WTC11 (cell line): Measurements from ENCODE around the gene DDX5. TPM values are rescaled to one million over a fixed set of nuclear protein-coding genes. Genes with fewer than 3 reads are reported as not detected.

ENCODE experiments used
- ARID4B ChIP-seq: sonication (generic); formaldehyde crosslinking; IDR thresholded peaks from 2 replicates; pipeline ENCODE4 v1.8.0; 2023; ENCODE audit warnings: missing genetic modification reagents, mild to moderate bottlenecking, borderline replicate concordance
- ERG ChIP-seq: fragments of 250-450 bp; sonication (Bioruptor Pico); IDR thresholded peaks from 2 replicates; pipeline ENCODE4 v1.8.0; 2021; ENCODE audit warnings: mild to moderate bottlenecking
- FOXJ3 ChIP-seq: sonication (generic); formaldehyde crosslinking; IDR thresholded peaks from 2 replicates; pipeline ENCODE4 v1.9.0; 2021; ENCODE audit warnings: missing genetic modification reagents, mild to moderate bottlenecking, borderline replicate concordance
- FOXP1 ChIP-seq: sonication (generic); formaldehyde crosslinking; IDR thresholded peaks from 2 replicates; pipeline ENCODE4 v1.8.0; 2022; ENCODE audit warnings: missing genetic modification reagents, mild to moderate bottlenecking, moderate library complexity, borderline replicate concordance
- MXD4 ChIP-seq: fragments of 250-450 bp; sonication (Bioruptor Pico); IDR thresholded peaks from 2 replicates; pipeline ENCODE4 v1.8.0; 2021; ENCODE audit warnings: mild to moderate bottlenecking, moderate library complexity, borderline replicate concordance
- SP1 ChIP-seq: sonication (generic); formaldehyde crosslinking; conservative IDR thresholded peaks from 2 replicates; pipeline ENCODE4 v1.8.1; 2022; ENCODE audit warnings: missing genetic modification reagents
- ZBTB43 ChIP-seq: sonication (generic); formaldehyde crosslinking; IDR thresholded peaks from 2 replicates; pipeline ENCODE4 v1.8.1; 2023; ENCODE audit warnings: mild to moderate bottlenecking, missing genetic modification reagents
- ZNF396 ChIP-seq: fragments of 250-450 bp; sonication (Bioruptor Pico); IDR thresholded peaks from 2 replicates; pipeline ENCODE4 v1.8.0; 2021; ENCODE audit warnings: mild to moderate bottlenecking, moderate library complexity, borderline replicate concordance
- ZNF416 ChIP-seq: fragments of 250-450 bp; sonication (Bioruptor Pico); IDR thresholded peaks from 2 replicates; pipeline ENCODE4 v1.9.0; 2021; ENCODE audit warnings: mild to moderate bottlenecking, inconsistent platforms
- total RNA-seq: library from RNA; stranded (reverse); gene quantifications from 3 replicates; pipeline ENCODE4 v1.2.3, GENCODE V29; 2021
- TF ChIP-seq, protein P1 (sequence below): sonication (generic); formaldehyde crosslinking; conservative IDR thresholded peaks from 2 replicates; pipeline ENCODE4 v1.8.1; 2023; ENCODE audit warnings: mild to moderate bottlenecking, low read depth, missing genetic modification reagents, moderate library complexity
- TF ChIP-seq, protein P2 (sequence below): fragments of 250-450 bp; sonication (Bioruptor Pico); conservative IDR thresholded peaks from 2 replicates; pipeline ENCODE4 v1.9.0; 2021; ENCODE audit warnings: mild to moderate bottlenecking
- TF ChIP-seq, protein P3 (sequence below): sonication (generic); formaldehyde crosslinking; IDR thresholded peaks from 2 replicates; pipeline ENCODE4 v1.8.1; 2023; ENCODE audit warnings: mild to moderate bottlenecking, missing genetic modification reagents, moderate library complexity
- TF ChIP-seq, protein P4 (sequence below): sonication (generic); formaldehyde crosslinking; IDR thresholded peaks from 2 replicates; pipeline ENCODE4 v1.8.1; 2022; ENCODE audit warnings: missing genetic modification reagents, borderline replicate concordance
- TF ChIP-seq, protein P5 (sequence below): sonication (generic); formaldehyde crosslinking; IDR thresholded peaks from 2 replicates; pipeline ENCODE4 v1.8.1; 2022; ENCODE audit warnings: mild to moderate bottlenecking, missing genetic modification reagents, moderate library complexity, borderline replicate concordance
- TF ChIP-seq, protein P6 (sequence below): fragments of 250-450 bp; sonication (Bioruptor Pico); IDR thresholded peaks from 2 replicates; pipeline ENCODE4 v2.1.2; 2022; ENCODE audit warnings: mild to moderate bottlenecking, moderate library complexity
- TF ChIP-seq, protein P7 (sequence below): sonication (generic); formaldehyde crosslinking; IDR thresholded peaks from 2 replicates; pipeline ENCODE4 v1.8.1; 2023; ENCODE audit warnings: mild to moderate bottlenecking, moderate library complexity, missing genetic modification reagents

DDX5 gene
- total RNA-seq, 1 experiment from 2014 or later: 612 TPM

DNA sequence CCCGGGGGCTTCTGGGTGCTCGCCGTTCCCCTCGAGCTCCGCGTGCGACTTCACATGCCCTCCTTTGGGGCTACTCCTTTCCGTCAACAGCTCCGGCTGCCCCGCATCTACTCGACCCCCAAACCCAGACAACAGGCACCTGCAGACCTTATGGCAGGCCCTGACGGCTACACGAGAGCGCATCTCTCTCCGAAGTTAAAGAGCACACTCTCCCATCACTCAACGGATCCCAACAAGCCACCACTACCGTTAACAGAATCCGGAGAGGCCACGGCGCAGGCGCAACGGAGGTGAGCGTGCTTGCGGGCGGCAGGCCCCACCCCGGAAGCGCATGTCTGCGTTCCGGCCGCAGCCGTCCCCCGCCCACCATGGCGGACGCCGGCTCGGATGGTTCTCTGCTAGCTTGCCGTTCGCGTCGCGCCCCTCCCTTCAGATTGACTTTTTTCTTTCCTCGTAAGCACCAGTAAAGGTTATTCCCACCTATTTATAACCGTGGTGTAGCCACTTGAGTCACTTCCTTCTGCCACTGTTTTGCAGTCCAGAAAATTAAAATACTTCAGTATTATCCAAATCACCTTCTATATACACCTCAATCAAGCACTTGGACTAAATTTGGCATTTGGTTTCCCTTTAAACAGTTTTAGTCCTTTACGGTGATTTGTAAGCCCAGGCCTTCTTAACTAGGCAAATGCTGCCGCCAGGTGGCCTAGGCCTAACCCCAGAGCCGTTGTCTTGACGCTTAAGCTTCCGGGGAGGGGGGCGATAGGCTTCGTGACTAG is 9.1 kb downstream of the DDX5 start, which contains the start of gene POLG2 (continued):
- TF ChIP-seq ERG (CRISPR knock-in tag): peak; percentile 85; the same call in 1 of the 2 replicates
- TF ChIP-seq, protein P1, sequence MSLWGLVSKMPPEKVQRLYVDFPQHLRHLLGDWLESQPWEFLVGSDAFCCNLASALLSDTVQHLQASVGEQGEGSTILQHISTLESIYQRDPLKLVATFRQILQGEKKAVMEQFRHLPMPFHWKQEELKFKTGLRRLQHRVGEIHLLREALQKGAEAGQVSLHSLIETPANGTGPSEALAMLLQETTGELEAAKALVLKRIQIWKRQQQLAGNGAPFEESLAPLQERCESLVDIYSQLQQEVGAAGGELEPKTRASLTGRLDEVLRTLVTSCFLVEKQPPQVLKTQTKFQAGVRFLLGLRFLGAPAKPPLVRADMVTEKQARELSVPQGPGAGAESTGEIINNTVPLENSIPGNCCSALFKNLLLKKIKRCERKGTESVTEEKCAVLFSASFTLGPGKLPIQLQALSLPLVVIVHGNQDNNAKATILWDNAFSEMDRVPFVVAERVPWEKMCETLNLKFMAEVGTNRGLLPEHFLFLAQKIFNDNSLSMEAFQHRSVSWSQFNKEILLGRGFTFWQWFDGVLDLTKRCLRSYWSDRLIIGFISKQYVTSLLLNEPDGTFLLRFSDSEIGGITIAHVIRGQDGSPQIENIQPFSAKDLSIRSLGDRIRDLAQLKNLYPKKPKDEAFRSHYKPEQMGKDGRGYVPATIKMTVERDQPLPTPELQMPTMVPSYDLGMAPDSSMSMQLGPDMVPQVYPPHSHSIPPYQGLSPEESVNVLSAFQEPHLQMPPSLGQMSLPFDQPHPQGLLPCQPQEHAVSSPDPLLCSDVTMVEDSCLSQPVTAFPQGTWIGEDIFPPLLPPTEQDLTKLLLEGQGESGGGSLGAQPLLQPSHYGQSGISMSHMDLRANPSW (CRISPR knock-in tag): no peak
- TF ChIP-seq ARID4B (CRISPR knock-in tag): no peak
- no peak for TF ChIP-seq ZBTB43 (CRISPR knock-in tag)
- TF ChIP-seq ZNF416: peak; percentile 18; the same call in 1 of the 2 replicates
- TF ChIP-seq, protein P2, sequence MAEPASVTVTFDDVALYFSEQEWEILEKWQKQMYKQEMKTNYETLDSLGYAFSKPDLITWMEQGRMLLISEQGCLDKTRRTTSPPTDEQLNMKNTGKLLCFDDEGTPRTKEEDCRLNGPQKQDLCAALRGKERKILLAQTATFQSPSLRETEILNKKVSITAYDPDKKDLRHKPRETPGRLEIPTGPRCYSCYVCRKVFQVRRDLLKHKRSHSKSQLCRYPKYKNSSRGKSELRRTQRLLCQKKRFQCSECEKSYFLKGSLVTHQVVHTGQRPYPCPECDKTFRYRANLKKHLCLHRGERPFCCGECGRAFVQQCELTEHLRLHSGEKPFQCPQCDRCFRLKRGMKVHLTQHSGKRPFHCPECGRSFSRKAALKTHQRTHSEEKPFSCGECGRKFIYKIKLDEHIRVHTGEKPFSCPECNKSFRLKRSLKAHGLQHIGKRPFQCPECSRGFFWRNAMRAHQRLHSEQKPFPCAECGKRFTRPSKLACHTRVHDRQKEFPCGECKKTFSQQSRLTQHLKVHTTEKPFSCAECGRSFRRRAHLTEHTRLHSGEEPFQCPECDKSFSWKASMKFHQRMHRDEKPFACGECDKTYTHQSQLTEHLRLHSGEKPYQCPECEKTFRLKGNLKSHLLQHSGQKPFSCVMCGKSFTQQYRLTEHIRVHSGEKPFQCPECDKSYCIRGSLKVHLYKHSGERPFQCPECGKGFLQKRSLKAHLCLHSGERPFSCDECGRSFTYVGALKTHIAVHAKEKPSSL: peak; percentile 79
- TF ChIP-seq, protein P3, sequence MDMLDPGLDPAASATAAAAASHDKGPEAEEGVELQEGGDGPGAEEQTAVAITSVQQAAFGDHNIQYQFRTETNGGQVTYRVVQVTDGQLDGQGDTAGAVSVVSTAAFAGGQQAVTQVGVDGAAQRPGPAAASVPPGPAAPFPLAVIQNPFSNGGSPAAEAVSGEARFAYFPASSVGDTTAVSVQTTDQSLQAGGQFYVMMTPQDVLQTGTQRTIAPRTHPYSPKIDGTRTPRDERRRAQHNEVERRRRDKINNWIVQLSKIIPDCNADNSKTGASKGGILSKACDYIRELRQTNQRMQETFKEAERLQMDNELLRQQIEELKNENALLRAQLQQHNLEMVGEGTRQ: no peak
- TF ChIP-seq, protein P4, sequence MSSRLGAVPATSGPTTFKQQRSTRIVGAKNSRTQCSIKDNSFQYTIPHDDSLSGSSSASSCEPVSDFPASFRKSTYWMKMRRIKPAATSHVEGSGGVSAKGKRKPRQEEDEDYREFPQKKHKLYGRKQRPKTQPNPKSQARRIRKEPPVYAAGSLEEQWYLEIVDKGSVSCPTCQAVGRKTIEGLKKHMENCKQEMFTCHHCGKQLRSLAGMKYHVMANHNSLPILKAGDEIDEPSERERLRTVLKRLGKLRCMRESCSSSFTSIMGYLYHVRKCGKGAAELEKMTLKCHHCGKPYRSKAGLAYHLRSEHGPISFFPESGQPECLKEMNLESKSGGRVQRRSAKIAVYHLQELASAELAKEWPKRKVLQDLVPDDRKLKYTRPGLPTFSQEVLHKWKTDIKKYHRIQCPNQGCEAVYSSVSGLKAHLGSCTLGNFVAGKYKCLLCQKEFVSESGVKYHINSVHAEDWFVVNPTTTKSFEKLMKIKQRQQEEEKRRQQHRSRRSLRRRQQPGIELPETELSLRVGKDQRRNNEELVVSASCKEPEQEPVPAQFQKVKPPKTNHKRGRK: no peak
- TF ChIP-seq, protein P5, sequence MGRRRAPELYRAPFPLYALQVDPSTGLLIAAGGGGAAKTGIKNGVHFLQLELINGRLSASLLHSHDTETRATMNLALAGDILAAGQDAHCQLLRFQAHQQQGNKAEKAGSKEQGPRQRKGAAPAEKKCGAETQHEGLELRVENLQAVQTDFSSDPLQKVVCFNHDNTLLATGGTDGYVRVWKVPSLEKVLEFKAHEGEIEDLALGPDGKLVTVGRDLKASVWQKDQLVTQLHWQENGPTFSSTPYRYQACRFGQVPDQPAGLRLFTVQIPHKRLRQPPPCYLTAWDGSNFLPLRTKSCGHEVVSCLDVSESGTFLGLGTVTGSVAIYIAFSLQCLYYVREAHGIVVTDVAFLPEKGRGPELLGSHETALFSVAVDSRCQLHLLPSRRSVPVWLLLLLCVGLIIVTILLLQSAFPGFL: 0 out of 2 replicates have a peak, but pooled peaks have one; percentile 25
- TF ChIP-seq ZNF396 (CRISPR knock-in tag): no peak
- TF ChIP-seq, protein P6, sequence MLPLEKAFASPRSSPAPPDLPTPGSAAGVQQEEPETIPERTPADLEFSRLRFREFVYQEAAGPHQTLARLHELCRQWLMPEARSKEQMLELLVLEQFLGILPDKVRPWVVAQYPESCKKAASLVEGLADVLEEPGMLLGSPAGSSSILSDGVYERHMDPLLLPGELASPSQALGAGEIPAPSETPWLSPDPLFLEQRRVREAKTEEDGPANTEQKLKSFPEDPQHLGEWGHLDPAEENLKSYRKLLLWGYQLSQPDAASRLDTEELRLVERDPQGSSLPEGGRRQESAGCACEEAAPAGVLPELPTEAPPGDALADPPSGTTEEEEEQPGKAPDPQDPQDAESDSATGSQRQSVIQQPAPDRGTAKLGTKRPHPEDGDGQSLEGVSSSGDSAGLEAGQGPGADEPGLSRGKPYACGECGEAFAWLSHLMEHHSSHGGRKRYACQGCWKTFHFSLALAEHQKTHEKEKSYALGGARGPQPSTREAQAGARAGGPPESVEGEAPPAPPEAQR (CRISPR knock-in tag): no peak
- no peak for TF ChIP-seq MXD4 (CRISPR knock-in tag)
- no peak for TF ChIP-seq FOXP1 (CRISPR knock-in tag)
- TF ChIP-seq SP1 (CRISPR knock-in tag): peak; percentile 86
- TF ChIP-seq FOXJ3: no peak
- TF ChIP-seq, protein P7, sequence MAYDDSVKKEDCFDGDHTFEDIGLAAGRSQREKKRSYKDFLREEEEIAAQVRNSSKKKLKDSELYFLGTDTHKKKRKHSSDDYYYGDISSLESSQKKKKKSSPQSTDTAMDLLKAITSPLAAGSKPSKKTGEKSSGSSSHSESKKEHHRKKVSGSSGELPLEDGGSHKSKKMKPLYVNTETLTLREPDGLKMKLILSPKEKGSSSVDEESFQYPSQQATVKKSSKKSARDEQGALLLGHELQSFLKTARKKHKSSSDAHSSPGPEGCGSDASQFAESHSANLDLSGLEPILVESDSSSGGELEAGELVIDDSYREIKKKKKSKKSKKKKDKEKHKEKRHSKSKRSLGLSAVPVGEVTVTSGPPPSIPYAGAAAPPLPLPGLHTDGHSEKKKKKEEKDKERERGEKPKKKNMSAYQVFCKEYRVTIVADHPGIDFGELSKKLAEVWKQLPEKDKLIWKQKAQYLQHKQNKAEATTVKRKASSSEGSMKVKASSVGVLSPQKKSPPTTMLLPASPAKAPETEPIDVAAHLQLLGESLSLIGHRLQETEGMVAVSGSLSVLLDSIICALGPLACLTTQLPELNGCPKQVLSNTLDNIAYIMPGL: 0 out of 2 replicates have a peak, but pooled peaks have one; percentile 26
